HepG2 (cell line): ENCODE data around the gene USE1. TPM values are rescaled to one million over a fixed set of nuclear protein-coding genes. Genes with fewer than 3 reads are reported as not detected.

Experiments used
- ADNP ChIP-seq: sonication (generic); formaldehyde crosslinking; IDR thresholded peaks from 2 replicates; pipeline ENCODE4 v1.4.0; 2020; ENCODE audit warnings: missing genetic modification reagents
- CC2D1A ChIP-seq: sonication (generic); formaldehyde crosslinking; IDR thresholded peaks from 2 replicates; pipeline ENCODE4 v1.8.1; 2023; ENCODE audit warnings: mild to moderate bottlenecking, missing genetic modification reagents
- GABPB1 ChIP-seq: IDR thresholded peaks from 2 replicates; pipeline ENCODE4 v1.6.1; 2016; ENCODE audit warnings: mild to moderate bottlenecking, missing genetic modification reagents, moderate library complexity, missing compliant biosample characterization
- HES4 ChIP-seq: sonication (generic); formaldehyde crosslinking; IDR thresholded peaks from 2 replicates; pipeline ENCODE4 v1.9.0; 2021; ENCODE audit warnings: mild to moderate bottlenecking, missing genetic modification reagents, borderline replicate concordance
- IRF2 ChIP-seq: IDR thresholded peaks from 2 replicates; pipeline ENCODE4 v1.6.1; 2018; ENCODE audit warnings: missing genetic modification reagents, missing compliant biosample characterization
- KDM6A ChIP-seq: IDR thresholded peaks from 2 replicates; pipeline ENCODE4 v1.6.1; 2016; ENCODE audit warnings: low read depth
- MBD4 ChIP-seq: IDR thresholded peaks from 2 replicates; pipeline ENCODE4 v1.6.1; 2012; ENCODE audit warnings: low read length, inconsistent platforms, borderline replicate concordance
- MED8 ChIP-seq: sonication (generic); formaldehyde crosslinking; IDR thresholded peaks from 2 replicates; pipeline ENCODE4 v1.8.1; 2023; ENCODE audit warnings: mild to moderate bottlenecking, missing genetic modification reagents; ENCODE audit not compliant: insufficient replicate concordance
- NFATC3 ChIP-seq: sonication (generic); formaldehyde crosslinking; IDR thresholded peaks from 2 replicates; pipeline ENCODE4 v1.5.1; 2020; ENCODE audit warnings: mild to moderate bottlenecking, missing genetic modification reagents
- NR3C1 ChIP-seq: sonication (generic); formaldehyde crosslinking; IDR thresholded peaks from 2 replicates; pipeline ENCODE4 v1.4.0; 2020; ENCODE audit warnings: missing genetic modification reagents
- POLR2G ChIP-seq: fragments of 200-400 bp; formaldehyde crosslinking; IDR thresholded peaks from 2 replicates; pipeline ENCODE4 v1.6.1; 2018; ENCODE audit warnings: mild to moderate bottlenecking, low read depth, low read length, moderate library complexity
- RBFOX2 ChIP-seq: fragments of 200-400 bp; formaldehyde crosslinking; IDR thresholded peaks from 2 replicates; pipeline ENCODE4 v1.6.1; 2017; ENCODE audit warnings: low read depth, mild to moderate bottlenecking, low read length
- RORA ChIP-seq: sonication (generic); formaldehyde crosslinking; IDR thresholded peaks from 2 replicates; pipeline ENCODE4 v1.5.0; 2020; ENCODE audit warnings: mild to moderate bottlenecking, missing genetic modification reagents, moderate library complexity
- TSC22D2 ChIP-seq: sonication (generic); formaldehyde crosslinking; IDR thresholded peaks from 2 replicates; pipeline ENCODE4 v1.5.1; 2020; ENCODE audit warnings: missing genetic modification reagents, mild to moderate bottlenecking, borderline replicate concordance
- ZNF138 ChIP-seq: sonication (generic); formaldehyde crosslinking; IDR thresholded peaks from 2 replicates; pipeline ENCODE4 v1.5.0; 2020; ENCODE audit warnings: mild to moderate bottlenecking, low read depth, missing genetic modification reagents
- ZNF280B ChIP-seq: sonication (generic); formaldehyde crosslinking; IDR thresholded peaks from 2 replicates; pipeline ENCODE4 v1.5.0; 2020; ENCODE audit warnings: missing genetic modification reagents, mild to moderate bottlenecking, borderline replicate concordance
- ZNF292 ChIP-seq: sonication (generic); formaldehyde crosslinking; IDR thresholded peaks from 2 replicates; pipeline ENCODE4 v1.8.1; 2022; ENCODE audit warnings: mild to moderate bottlenecking, low read depth, missing genetic modification reagents, borderline replicate concordance
- ZNF652 ChIP-seq: IDR thresholded peaks from 2 replicates; pipeline ENCODE4 v1.6.1; 2016; ENCODE audit warnings: low read depth, borderline replicate concordance
- ZNF660 ChIP-seq: sonication (generic); formaldehyde crosslinking; IDR thresholded peaks from 2 replicates; pipeline ENCODE4 v1.5.1; 2020; ENCODE audit warnings: mild to moderate bottlenecking, low read depth, missing genetic modification reagents, borderline replicate concordance
- ZNF670 ChIP-seq: sonication (generic); formaldehyde crosslinking; IDR thresholded peaks from 2 replicates; pipeline ENCODE4 v1.8.0; 2022; ENCODE audit warnings: mild to moderate bottlenecking, missing genetic modification reagents, borderline replicate concordance
- ZNF672 ChIP-seq: sonication (generic); formaldehyde crosslinking; IDR thresholded peaks from 2 replicates; pipeline ENCODE4 v1.8.1; 2022; ENCODE audit warnings: missing genetic modification reagents
- ZNF709 ChIP-seq: sonication (generic); formaldehyde crosslinking; IDR thresholded peaks from 2 replicates; pipeline ENCODE4 v1.5.0; 2020; ENCODE audit warnings: mild to moderate bottlenecking, missing genetic modification reagents
- ZNF768 ChIP-seq: sonication (generic); formaldehyde crosslinking; IDR thresholded peaks from 2 replicates; pipeline ENCODE4 v1.4.0; 2020; ENCODE audit warnings: missing genetic modification reagents
- polyA plus RNA-seq, 8 experiments: library from polyadenylated mRNA; depleted of rRNA in 3 of 8; stranded (reverse) in 7 of 8; unstranded in 1 of 8; fragments of >200 nt; fragmentation: Illumina TruSeq in 4 of 8; extraction: Trizol in 4 of 8; gene quantifications; 2 replicates each; pipeline versions ENCODE4 v1.2.1 to v1.2.3, GENCODE V29; 2011 to 2016; ENCODE audit warnings: low read depth in 4 of 8, missing spikeins in 1 of 8, mixed read lengths in 1 of 8; ENCODE audit not compliant: insufficient read depth in 1 of 8
- total RNA-seq, 5 experiments: library from RNA; depleted of rRNA; stranded (reverse); fragments of >200 nt; fragmentation: Illumina TruSeq; extraction: Trizol; gene quantifications; 2 replicates each; pipeline ENCODE4 v1.2.3, GENCODE V29; 2016; ENCODE audit warnings: low read depth in 1 of 5
- TF ChIP-seq, protein P1 (sequence below): fragments of 450-650 bp; IDR thresholded peaks from 2 replicates; pipeline ENCODE4 v1.6.1; 2016
- TF ChIP-seq, protein P2 (sequence below): sonication (generic); formaldehyde crosslinking; IDR thresholded peaks from 2 replicates; pipeline ENCODE4 v1.8.1; 2023; ENCODE audit warnings: mild to moderate bottlenecking, inconsistent platforms, moderate library complexity, missing genetic modification reagents, borderline replicate concordance
- TF ChIP-seq, protein P3 (sequence below): sonication (generic); formaldehyde crosslinking; IDR thresholded peaks from 2 replicates; pipeline ENCODE4 v1.5.0; 2020; ENCODE audit warnings: missing genetic modification reagents

Gene USE1
- total and polyA plus RNA-seq, 2 of the 13 experiments (the other 11 are each of a cell fraction or from before 2014, with no cell fraction given): 9.9 to 17.6 TPM

DNA sequence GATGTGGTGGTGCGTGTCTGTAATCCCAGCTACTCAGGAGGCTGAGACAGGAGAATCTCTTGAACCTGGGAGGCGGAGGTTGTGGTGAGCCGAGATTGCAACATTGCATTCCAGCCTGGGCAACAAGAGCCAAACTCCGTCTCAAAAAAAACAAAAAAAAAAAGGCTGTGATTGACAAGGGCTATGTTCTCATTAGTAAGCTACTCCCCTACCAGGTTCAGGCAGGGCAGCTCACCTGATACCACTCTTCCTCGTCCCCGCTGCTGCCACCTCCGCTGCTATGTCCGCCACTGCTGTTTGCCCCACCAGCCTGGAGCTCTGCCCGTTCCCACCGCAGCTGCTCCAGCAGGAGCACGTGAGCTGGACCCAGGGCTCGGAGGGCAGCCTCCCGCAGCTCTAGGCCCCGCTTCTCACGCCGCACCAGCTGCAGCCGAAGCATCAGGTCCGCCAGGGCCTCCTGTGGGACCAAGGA is 40.0 kb downstream of the USE1 start (continued):
- TF ChIP-seq ZNF292 (CRISPR knock-in tag) (peak; percentile 69; the same call in 1 of the 2 replicates), IRF2 (CRISPR knock-in tag) (peak; percentile 19; the same call in 1 of the 2 replicates), ZNF138 (CRISPR knock-in tag) (0 out of 2 replicates have a peak, but pooled peaks have one; percentile 43), NR3C1 (no peak), ZNF672 (CRISPR knock-in tag) (no peak), KDM6A (no peak), ZNF660 (no peak), ZNF670 (CRISPR knock-in tag) (no peak), TSC22D2 (CRISPR knock-in tag) (no peak), MED8 (CRISPR knock-in tag) (no peak), NFATC3 (CRISPR knock-in tag) (no peak), ZNF768 (CRISPR knock-in tag) (peak; percentile 44; the same call in 1 of the 2 replicates), RORA (CRISPR knock-in tag) (no peak), MBD4 (no peak), GABPB1 (CRISPR knock-in tag) (peak; percentile 63; the same call in 1 of the 2 replicates), HES4 (CRISPR knock-in tag) (0 out of 2 replicates have a peak, but pooled peaks have one; percentile 50), RBFOX2 (peak; percentile 32; the same call in 1 of the 2 replicates), ADNP (CRISPR knock-in tag) (peak; percentile 65; the same call in 1 of the 2 replicates), ZNF652 (CRISPR knock-in tag) (no peak), ZNF280B (CRISPR knock-in tag) (peak; percentile 30; the same call in 1 of the 2 replicates), CC2D1A (CRISPR knock-in tag) (no peak), POLR2G (no peak), ZNF709 (CRISPR knock-in tag) (no peak)
- TF ChIP-seq, protein P1, sequence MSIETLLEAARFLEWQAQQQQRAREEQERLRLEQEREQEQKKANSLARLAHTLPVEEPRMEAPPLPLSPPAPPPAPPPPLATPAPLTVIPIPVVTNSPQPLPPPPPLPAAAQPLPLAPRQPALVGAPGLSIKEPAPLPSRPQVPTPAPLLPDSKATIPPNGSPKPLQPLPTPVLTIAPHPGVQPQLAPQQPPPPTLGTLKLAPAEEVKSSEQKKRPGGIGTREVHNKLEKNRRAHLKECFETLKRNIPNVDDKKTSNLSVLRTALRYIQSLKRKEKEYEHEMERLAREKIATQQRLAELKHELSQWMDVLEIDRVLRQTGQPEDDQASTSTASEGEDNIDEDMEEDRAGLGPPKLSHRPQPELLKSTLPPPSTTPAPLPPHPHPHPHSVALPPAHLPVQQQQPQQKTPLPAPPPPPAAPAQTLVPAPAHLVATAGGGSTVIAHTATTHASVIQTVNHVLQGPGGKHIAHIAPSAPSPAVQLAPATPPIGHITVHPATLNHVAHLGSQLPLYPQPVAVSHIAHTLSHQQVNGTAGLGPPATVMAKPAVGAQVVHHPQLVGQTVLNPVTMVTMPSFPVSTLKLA: no peak
- TF ChIP-seq, protein P2, sequence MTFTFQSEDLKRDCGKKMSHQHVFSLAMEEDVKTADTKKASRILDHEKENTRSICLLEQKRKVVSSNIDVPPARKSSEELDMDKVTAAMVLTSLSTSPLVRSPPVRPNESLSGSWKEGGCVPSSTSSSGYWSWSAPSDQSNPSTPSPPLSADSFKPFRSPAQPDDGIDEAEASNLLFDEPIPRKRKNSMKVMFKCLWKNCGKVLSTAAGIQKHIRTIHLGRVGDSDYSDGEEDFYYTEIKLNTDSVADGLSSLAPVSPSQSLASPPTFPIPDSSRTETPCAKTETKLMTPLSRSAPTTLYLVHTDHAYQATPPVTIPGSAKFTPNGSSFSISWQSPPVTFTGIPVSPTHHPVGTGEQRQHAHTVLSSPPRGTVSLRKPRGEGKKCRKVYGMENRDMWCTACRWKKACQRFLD (CRISPR knock-in tag): no peak
- TF ChIP-seq, protein P3, sequence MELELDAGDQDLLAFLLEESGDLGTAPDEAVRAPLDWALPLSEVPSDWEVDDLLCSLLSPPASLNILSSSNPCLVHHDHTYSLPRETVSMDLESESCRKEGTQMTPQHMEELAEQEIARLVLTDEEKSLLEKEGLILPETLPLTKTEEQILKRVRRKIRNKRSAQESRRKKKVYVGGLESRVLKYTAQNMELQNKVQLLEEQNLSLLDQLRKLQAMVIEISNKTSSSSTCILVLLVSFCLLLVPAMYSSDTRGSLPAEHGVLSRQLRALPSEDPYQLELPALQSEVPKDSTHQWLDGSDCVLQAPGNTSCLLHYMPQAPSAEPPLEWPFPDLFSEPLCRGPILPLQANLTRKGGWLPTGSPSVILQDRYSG (CRISPR knock-in tag): no peak
